GM21619 (cell line): ENCODE results near the gene TRAPPC5.

ENCODE experiments used
- ATAC-seq: cut with Tn5 transposase; IDR thresholded peaks from one replicate; pipeline ENCODE4 v1.9.1; 2021; ENCODE audit not compliant: unreplicated experiment

Gene TRAPPC5

DNA sequence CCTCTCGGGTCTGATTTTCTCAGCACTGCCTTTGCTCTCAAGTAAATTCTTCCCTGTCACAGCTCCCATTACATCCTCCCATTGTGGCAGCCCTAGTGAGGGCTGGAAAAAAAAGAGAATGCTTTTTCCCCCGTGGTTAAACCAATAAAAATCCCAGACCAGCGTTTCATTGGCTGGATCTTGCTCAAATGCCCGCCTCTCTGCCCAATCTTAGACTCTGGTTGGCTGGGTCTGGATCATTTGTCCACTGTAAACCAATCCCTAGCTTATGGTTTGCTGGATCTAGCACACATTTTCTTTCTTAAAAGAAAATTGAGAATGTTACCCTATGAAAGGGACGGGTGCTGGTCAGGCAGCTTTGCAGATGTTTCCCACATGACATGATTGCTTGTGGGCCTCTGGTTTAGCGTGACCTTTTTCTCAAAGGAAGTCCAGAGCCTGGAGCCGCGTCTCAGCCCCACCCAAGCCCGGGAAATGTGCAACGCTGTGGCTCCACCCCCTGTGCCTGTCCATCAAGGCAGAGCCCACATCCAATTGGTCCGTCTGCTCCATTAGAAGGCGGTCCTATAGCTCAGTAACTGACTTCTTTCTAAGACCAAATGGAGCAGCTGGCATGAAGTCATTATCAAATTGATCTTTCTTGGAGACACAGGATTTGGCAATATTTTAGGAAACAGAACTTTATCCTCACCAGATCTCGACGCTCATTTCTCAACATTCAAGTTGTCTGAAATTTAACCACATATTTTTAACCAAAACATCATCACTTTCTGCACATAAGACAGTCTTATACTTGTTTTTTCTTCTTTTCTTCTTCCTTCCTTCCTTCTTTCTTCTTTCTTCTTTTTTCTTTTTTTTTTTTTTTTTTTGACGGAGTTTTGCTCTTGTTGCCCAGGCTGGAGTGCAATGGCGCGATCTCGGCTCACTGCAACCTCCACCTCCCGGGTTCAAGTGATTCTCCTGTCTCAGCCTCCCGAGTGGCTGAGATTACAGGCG lies 6.3 kb upstream of the TRAPPC5 start:
- ATAC-seq: no peak

DNA sequence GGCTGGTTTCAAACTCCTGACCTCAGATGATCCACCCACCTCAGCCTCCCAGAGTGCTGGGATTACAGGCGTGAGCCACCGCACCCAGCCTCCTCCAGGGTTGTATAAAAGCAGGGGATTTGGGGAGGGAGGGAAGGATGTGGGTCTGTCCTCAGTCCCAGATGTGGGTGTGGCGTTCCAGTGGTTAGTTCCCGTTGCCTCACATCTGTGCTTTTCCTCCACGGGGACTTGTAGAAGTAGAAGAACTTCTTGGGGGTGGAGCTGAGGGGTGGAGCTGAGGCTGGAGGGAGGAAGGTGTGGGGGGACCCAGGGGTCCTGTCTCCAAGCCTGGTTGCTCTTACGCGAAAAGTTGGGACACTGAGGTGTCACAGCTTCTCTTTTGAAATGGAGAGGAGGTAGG lies 4.3 kb upstream of the TRAPPC5 start:
- no peak for ATAC-seq

DNA sequence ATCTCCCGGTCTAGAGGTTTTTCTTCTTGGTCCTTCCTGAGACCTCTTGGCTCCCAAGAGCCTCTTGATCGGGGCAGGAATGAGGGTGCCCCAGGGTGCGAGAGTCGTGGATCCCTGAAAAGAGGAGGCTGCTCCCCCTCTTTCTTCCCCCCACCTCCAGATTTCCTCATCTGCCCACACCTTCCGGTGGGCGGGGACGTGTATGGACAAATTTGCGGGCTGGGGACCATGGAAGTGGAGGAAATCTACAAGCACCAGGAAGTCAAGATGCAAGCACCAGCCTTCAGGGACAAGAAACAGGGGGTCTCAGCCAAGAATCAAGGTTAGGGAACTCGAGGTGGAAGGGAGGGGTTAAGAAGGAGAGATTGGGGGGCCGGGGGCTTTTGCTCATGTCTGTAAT lies 3.8 kb upstream of the TRAPPC5 start, which contains the start of gene MCEMP1:
Gene MCEMP1 (plus strand): TSS at position 237 of the 400 bp plus-strand sequence. CDS start 31 bp downstream, at position 268.
- no peak for ATAC-seq

DNA sequence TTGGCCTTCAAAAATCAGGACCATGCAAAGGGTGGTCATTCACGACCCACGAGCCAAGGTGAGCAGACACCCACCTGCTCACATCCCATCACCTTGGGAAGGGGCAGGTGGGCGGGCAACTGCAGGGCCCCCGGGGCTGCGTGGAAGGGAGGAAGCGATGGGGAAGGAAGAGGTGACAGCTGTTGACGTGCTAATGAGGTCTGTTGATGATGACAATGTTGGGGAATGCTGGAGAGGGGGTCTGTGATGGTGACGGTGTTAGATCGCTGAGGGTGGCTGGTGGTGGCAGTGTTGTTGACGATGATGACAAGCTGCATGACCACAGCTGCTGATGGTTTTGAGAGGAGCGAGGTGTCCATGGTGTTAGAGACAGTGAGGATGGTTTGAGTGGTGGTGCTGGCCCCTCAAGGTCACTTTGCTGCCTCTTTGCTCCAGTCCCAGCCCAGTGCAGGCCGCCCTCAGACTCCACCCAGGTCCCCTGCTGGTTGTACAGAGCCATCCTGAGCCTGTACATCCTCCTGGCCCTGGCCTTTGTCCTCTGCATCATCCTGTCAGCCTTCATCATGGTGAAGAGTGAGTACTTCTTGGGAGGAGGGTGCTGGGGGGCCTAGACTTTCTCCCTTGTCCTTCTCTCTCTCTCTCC lies 2.8 kb upstream of the TRAPPC5 start:
- ATAC-seq: no peak

DNA sequence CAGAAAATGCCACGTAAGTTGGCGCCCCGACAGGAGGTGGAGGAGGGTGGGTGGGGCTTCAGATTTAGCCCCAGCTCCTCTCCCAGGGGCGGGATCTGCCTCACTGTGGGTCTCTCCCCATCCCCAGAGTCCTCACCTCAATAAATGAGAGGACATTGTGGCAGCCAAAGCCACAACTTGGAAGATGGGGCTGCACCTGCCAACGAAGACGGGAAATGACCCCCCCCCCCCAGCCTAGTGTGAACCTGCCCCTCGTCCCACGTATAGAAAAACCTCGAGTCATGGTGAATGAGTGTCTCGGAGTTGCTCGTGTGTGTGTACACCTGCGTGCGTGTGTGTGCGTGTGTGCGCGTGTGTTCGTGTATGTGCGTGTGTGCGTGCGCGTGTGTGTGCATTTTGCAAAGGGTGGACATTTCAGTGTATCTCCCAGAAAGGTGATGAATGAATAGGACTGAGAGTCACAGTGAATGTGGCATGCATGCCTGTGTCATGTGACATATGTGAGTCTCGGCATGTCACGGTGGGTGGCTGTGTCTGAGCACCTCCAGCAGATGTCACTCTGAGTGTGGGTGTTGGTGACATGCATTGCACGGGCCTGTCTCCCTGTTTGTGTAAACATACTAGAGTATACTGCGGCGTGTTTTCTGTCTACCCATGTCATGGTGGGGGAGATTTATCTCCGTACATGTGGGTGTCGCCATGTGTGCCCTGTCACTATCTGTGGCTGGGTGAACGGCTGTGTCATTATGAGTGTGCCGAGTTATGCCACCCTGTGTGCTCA lies 1.5 kb upstream of the TRAPPC5 start:
- no peak for ATAC-seq

DNA sequence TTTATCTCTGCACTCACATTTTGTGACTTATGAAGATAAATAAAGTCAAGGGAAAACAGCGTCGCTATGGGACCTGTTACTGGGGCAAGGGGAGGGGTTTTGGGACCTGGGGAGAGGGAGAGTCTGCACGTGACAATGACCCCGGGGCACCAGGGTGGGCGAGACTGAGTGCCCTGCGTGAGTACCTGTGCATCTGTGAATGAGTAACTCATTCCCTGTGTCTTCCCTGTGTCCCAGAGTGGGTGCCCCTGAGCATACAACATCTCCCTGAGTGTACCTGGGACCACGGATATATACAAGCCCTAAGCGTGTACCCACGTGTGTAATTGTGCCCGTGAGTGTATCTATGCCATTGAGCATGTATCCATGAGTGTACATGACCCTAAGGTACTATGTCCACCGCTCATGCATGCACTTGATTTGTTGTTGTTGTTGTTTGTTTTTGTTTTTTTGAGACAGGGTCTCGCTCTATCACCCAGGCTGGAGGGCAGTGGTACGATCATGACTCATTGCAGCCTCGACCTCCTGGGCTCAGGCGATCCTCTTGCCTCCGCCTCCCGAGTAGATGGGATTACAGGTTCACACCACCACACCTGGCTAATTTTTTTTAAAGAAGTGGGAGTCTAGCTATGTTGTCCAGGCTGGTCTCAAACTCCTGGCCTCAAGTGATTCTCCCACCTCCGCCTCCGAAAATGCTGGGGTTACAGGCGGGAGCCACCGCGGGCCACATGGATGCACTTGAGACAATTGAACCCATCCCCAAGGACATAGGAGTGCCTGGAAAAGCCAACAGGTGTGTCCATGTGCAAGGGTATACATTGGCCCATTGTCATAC lies 645 bp upstream of the TRAPPC5 start:
- no peak for ATAC-seq

DNA sequence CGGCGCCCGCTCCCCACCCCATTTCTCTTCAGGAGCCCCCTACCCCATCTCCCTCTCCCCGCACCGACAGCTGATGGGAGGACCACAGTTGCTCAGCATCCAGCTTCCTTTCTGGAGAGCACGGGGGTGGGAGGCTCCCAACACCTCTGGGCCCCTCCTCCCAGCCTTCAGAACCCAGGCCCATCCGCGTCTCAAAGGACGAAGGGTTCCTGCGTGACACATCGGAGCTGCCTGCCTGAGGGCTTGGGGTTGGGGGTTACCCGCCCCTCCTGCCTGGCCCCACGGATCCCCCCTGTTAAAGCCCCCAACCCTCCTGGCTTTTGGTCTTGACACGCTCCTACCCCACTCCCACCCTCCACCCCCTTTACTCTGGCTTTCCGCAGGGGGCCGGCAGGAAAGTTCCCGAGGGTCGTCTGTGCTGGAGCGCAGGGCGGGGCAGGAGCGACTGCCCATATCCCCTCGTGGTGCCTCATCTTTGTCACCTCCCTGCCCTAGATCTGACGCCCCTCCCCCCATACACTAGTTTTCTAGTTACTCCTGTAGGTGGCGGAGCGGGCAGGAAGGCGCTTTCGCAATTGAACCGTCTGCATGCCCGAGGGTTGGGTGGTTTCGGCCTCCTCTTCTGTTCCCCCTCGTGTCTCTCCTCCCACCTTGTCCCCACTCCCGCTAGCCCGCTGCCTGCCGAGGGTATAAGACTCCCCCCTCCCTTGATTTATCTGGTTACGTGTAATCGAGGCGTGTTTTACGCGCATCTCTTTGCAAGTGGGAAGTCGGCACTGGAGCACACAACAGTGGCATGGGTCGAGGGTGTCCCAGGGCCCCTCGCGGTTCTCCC lies 924 bp downstream of the TRAPPC5 start:
- ATAC-seq: no peak

DNA sequence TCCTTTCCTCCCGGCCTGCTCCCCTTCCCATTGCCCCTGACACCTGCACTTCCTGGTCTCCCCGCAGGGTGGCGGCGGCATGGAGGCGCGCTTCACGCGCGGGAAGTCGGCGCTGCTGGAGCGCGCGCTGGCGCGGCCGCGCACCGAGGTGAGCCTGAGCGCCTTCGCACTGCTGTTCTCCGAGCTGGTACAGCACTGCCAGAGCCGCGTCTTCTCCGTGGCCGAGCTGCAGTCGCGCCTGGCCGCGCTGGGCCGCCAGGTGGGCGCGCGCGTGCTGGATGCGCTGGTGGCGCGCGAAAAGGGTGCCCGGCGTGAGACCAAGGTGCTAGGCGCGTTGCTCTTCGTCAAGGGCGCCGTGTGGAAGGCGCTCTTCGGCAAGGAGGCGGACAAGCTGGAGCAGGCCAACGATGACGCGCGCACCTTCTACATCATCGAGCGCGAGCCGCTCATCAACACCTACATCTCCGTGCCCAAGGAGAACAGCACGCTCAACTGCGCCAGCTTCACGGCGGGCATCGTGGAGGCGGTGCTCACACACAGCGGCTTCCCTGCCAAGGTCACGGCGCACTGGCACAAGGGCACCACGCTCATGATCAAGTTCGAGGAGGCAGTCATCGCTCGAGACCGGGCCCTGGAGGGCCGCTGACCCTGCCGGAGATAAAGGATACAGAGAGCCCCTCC lies 1.7 kb downstream of the TRAPPC5 start:
- ATAC-seq: no peak

DNA sequence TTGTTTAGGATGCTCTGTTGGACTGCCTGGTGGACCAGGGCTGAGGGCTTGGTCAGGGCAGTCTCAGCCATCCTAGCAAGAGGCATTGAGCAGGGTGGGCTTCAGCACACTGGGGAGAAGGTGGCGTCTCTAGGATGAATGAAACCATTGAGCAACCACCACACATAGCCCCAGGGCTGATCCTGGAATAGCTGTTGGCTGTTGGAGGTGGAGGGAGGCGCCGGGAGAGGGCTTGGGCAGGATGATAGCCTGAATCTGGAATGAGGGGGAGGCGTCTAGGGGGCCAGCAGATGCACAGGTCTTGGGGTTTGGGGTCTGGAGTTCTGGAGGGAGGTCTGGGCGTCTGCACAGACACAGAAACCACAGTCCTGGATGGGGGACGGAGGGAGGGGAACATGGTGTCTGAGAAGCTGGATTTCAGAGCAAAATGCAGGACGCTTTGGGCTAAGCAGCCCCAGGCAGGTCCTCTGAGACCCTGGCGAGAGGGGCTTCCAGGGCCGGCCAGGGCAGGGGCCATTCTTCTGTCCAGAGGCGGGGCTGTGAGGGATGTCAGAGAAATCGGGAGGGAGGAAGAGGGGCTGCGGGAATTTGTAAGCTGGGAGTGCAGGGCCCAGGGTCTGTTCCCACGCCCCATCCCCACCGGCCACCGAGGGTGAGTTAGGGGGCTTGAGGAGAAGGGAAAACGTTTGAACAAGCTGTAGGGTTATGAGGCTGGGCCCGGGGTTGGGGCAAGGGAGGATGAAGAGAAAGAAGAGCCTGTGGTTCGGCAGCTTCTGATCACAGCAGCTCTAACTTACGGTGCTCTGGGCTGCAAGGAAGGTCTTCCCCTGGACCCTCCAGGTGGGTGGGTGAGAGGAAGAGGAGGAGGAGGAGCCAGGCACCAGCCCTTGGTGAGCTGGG lies 5.2 kb downstream of the TRAPPC5 start:
- ATAC-seq: no peak

DNA sequence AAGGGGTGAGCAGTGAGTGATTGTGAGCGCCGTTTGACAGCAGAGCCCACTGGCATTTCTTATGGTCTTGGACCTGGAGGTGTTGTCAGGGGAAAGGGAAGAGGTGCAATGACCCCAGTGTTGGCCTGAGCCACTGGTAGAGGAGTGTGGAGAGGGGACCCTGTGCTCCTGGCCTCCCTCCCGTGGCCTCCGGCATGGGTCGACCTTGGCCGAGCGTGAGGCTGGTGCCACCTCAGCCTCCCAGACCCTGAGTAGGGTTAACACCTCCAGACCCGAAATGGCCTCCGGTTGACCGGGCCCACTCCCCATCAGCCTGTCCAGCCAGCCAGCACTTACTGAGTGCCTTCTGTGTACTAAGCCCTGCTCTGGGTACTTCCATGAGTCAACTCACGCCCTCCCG lies 6.5 kb downstream of the TRAPPC5 start:
- ATAC-seq: no peak

DNA sequence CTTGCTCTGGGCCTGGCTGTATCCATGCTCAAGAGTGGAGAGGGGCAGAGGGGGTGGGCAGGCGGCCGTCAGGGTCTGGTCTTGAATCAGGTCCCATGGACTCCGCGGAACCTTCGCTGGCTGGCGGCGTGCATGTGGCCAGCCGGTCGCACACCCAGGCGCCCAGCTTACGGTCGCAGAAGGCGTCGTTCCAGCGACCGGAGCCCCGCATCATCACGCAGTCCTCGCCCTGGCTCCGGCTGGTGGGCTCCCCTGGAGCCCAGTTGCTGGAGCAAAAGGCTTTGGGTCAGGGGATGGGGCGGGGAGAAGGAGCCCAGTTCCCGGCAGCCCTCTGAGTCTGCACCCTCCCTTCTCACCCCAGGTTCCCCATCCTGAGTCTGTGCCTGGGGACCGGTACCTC lies 8.5 kb downstream of the TRAPPC5 start:
- no peak for ATAC-seq

DNA sequence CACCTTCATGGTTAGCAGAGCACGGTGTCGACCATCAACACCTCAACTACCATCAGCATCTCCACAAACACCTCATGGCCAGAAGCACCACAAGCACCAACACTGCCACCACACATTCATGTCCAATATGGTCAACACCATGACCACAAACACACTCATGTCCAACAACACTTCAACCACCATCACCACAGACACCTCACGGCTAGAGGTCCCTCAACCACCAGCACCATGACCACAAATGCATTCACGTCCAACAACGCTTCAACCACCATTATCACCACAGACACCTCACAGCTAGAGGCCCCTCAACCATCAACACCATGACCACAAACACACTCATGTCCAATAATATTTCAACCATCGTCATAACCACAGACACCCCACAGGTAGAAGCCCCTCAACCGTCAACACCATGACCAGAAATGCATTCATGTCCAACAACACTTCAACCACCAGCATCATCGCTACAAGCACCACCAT lies 10.2 kb downstream of the TRAPPC5 start:
- ATAC-seq: no peak

DNA sequence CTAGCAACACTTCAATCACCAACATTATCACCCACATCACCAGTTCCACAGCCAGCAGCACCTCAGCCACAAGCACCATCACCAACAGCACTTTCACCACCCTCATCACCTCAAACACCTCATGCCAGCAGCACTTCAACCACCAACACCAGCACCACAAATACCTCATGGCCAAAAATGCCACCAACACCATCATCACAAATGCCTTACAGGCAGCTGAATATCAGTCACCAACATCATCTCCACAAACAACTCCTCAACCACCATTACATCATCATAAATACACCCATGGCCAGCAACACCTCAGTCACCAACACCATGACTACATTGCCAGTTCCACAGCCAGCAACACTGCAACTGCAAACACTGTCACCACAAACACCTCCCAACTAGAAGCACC lies 10.9 kb downstream of the TRAPPC5 start:
- no peak for ATAC-seq

DNA sequence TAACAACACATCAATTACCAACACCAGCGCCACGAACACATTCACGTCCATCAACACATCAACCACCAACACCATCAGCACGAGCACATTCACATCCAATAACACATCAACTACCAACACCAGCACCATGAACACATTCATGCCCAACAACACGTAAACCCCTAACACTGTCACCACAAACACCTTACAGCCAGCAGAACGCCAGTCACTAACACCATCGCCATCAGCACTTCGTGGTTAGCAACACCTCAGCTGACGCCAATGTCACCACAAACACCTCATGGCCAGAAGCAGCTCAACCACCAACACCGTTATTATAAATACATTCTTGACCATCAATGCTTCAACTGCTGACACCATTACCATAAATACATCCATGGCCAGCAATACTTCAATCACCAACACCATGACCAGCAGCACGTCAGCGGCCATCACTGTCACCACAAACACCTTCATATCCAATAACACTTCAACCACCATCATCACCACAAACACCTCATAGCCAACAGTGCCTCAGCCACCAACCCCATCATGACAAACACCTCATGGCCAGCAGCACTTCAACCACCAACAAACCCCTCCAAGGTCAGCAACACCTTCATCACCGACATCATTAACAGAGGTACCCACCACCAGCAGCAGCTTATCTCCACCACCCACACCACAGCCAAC lies 11.9 kb downstream of the TRAPPC5 start:
- ATAC-seq: no peak

DNA sequence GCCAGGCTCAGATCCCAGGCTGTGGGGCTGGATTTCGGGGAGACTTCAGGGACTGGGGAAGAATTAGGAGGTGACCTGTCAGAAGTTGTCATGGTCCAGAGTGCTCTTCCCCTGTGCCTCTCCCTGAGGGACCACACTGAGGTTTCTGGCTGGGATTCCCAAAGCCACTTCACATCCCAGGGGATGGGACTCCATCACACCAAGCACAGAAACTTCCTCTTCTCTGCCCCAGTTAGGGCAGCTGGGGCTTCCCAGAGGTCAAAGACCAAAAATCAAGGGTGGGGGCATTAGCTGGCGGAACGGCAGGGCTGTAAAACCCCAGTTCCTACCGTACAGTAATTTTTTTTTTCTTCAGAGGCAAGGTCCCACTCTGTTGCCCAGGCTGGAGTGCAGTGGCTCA lies 13.9 kb downstream of the TRAPPC5 start:
- ATAC-seq: no peak

DNA sequence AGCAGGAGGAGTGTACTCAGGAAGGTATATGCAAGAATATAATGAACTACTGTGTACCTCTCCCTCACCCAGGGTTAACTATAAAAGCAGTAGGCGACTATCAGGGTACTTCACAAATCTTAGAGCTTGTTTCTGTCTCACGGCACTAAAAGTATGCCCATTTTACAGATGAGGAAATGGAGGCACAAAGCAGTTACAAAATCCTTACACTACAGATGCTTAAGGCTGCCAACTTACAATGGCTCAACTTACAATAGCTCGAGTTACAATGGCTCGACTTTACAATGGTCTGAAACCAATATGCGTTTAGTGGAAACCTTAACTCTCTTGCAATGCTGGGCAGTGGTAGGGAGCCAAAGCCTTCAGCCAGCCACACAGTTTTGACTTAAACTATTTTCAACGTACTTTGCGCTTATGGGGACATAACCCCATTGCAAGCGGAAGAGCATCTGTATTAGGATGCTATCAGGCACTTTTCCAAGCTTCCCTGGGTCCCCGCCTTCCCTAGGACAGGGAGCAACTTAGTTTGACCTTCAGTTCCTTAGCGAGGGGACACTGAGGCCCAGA lies 17.2 kb downstream of the TRAPPC5 start:
- ATAC-seq: no peak

DNA sequence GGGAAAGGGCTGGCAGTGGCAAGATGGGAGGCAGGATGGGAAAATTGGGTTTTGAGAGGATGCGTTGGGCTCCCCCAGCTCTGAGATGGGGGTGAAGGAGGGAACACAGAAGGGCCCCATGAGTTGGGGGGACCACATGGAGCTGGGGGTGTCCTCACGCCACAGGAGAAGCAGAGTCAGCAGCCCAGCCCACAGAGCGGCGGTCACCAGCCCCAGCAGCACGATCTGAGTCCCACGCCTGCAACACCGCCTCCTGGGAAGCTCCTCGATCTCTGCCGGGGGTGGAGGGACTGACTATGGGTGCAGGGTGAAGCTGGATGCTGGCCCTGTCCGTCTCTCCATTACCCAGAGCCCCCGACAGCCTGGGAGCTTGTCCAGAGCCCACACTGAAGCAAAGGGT lies 17.9 kb downstream of the TRAPPC5 start:
- ATAC-seq: no peak
